ENCODE measurements around the gene SMCO4. TPM values are rescaled to one million over a fixed set of nuclear protein-coding genes. Genes with fewer than 3 reads are reported as not detected.
"Not testable (repeated sequence)": the region's sequence is repeated elsewhere in the genome, so short reads cannot be mapped to it uniquely, and the experiment has no call there.

Gene SMCO4
- total and polyA plus RNA-seq, 2 donors (not counting 1 experiment from before 2014, with no cell fraction given) = 3.6 to 5.1 TPM

DNA sequence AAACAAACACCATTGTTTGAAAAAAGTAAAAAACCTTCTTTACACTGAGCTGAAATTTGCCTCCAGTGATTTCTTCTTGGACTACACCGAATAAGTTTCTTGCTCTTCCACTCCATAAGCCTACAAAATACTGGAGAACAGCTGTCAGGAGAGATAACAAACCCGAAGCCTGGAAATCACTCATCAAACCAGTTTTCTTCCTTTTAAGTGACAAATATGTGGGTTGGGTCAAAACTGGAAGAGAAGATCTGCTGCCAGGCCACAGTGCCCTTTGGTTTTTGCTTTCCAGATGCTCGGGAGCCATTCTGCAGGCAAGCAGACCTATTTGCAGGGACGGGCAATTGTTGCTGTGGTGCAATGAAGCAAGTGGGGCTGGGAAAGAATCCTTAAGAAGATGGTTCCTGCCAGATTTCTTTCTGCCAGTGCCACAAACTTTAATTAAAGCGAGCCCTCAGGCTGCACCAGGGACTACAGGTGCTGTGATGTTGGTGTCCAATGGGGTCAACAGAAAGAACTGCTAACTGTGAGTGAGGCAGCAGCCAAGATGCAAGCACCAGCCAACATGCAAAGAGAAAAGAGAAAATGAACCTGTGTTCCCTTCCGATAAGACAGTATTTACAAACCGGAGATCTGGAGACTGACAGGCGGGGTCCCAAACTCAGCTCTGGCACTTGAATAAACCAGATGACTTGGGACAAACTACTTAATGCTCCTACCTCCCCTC lies 44.8 kb upstream of the SMCO4 start:
- H3K79me2 ChIP-seq (ENCODE audit: control insufficient read depth, insufficient read depth, low read length) = no peaks in the 10 kb centered on the region
- no peak overlapping the region for H2AFZ ChIP-seq (ENCODE audit: insufficient read depth, low read depth, low read length, poor library complexity, severe bottlenecking)
- no peak overlapping the region for H3K9ac ChIP-seq (ENCODE audit: low read length)
- POLR2A ChIA-PET = no interaction called here
- WGBS (ENCODE audit: insufficient coverage) = 87% methylated on average over 3 of the region's 8 CpGs
- no peaks in the 10 kb centered on the region for H3K4me1 Mint-ChIP-seq
- ATAC-seq (ENCODE audit: low read depth) (no peak), DNase-seq (no peak)
- intact Hi-C loops (cut with micrococcal nuclease) = no loop called here
- CTCF ChIA-PET = interaction anchor here (0.6 kb wide), 1 partner anchor 918 kb away, joined by 3 read pairs; no protein-coding TSS in a partner anchor
- no peak overlapping the region for H3K27ac Mint-ChIP-seq
- no peaks in the 10 kb centered on the region for H3K36me3 ChIP-seq (replicated peaks in 1 of 2; ENCODE audit: control extremely low read depth in 1 of 2, control insufficient read depth in 1 of 2, extremely low read depth in 1 of 2, insufficient read depth in 2 of 2, low read length in 1 of 2)
- H3K4me2 ChIP-seq (replicated peaks; ENCODE audit: low read depth, low read length, poor library complexity, severe bottlenecking) = no peak overlapping the region
- no peak overlapping the region for H3K4me3 Mint-ChIP-seq
- H3K27me3 Mint-ChIP-seq = peaks cover 36% of the 10 kb centered on the region
- peaks cover 0 to 6% (median 3%) of the 10 kb centered on the region in 4 experiments for H3K27me3 ChIP-seq (replicated peaks in 1 of 4; ENCODE audit: control extremely low read depth in 1 of 4, control insufficient read depth in 3 of 4, insufficient read depth in 4 of 4, low read length in 3 of 4)
- H3K27ac ChIP-seq (ENCODE audit: low read length in 2 of 2) = no peak overlapping the region
- TF ChIP-seq EZH2 (IDR thresholded peaks at IDR 0.05; ENCODE audit: borderline replicate concordance, insufficient read depth, low read depth, low read length, poor library complexity, severe bottlenecking) = no peak
- TF ChIP-seq, protein P1, sequence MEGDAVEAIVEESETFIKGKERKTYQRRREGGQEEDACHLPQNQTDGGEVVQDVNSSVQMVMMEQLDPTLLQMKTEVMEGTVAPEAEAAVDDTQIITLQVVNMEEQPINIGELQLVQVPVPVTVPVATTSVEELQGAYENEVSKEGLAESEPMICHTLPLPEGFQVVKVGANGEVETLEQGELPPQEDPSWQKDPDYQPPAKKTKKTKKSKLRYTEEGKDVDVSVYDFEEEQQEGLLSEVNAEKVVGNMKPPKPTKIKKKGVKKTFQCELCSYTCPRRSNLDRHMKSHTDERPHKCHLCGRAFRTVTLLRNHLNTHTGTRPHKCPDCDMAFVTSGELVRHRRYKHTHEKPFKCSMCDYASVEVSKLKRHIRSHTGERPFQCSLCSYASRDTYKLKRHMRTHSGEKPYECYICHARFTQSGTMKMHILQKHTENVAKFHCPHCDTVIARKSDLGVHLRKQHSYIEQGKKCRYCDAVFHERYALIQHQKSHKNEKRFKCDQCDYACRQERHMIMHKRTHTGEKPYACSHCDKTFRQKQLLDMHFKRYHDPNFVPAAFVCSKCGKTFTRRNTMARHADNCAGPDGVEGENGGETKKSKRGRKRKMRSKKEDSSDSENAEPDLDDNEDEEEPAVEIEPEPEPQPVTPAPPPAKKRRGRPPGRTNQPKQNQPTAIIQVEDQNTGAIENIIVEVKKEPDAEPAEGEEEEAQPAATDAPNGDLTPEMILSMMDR (IDR thresholded peaks at IDR 0.05) = no peak
- no peak overlapping the region for H3K4me3 ChIP-seq (ENCODE audit: control extremely low read depth in 1 of 5, extremely low read depth in 1 of 5, insufficient read depth in 1 of 5, low read depth in 2 of 5, low read length in 4 of 5)
- no peaks in the 10 kb centered on the region for H4K20me1 ChIP-seq (ENCODE audit: control insufficient read depth, insufficient read depth, low read length, poor library complexity, severe bottlenecking)
- H3K9me3 Mint-ChIP-seq (ENCODE audit: insufficient read depth) = no peaks in the 10 kb centered on the region
- H3K9me3 ChIP-seq (ENCODE audit: control extremely low read depth in 1 of 3, control insufficient read depth in 2 of 3, insufficient read depth in 1 of 3, low read length in 2 of 3) = no peaks in the 10 kb centered on the region
- no peaks in the 10 kb centered on the region for H3K4me1 ChIP-seq (ENCODE audit: control insufficient read depth in 2 of 2, insufficient read depth in 2 of 2, low read length in 2 of 2)

- H3K36me3 ChIP-seq (replicated peaks in 1 of 2; ENCODE audit: control extremely low read depth in 1 of 2, control insufficient read depth in 1 of 2, extremely low read depth in 1 of 2, insufficient read depth in 2 of 2, low read length in 1 of 2); intact Hi-C loops (cut with micrococcal nuclease); H3K27ac Mint-ChIP-seq; H3K9me3 ChIP-seq (ENCODE audit: control extremely low read depth in 1 of 3, control insufficient read depth in 2 of 3, insufficient read depth in 1 of 3, low read length in 2 of 3); H3K4me1 Mint-ChIP-seq; ATAC-seq (ENCODE audit: low read depth); H3K27me3 ChIP-seq (replicated peaks in 1 of 4; ENCODE audit: control extremely low read depth in 1 of 4, control insufficient read depth in 3 of 4, insufficient read depth in 4 of 4, low read length in 3 of 4); POLR2A ChIA-PET; CTCF ChIA-PET; DNase-seq; H3K4me1 ChIP-seq (ENCODE audit: control insufficient read depth in 2 of 2, insufficient read depth in 2 of 2, low read length in 2 of 2); H3K4me2 ChIP-seq (replicated peaks; ENCODE audit: low read depth, low read length, poor library complexity, severe bottlenecking); H3K4me3 Mint-ChIP-seq; H3K27ac ChIP-seq (ENCODE audit: low read length in 2 of 2); H3K9me3 Mint-ChIP-seq (ENCODE audit: insufficient read depth); H3K9ac ChIP-seq (ENCODE audit: low read length); H4K20me1 ChIP-seq (ENCODE audit: control insufficient read depth, insufficient read depth, low read length, poor library complexity, severe bottlenecking); H2AFZ ChIP-seq (ENCODE audit: insufficient read depth, low read depth, low read length, poor library complexity, severe bottlenecking); H3K4me3 ChIP-seq (ENCODE audit: control extremely low read depth in 1 of 5, extremely low read depth in 1 of 5, insufficient read depth in 1 of 5, low read depth in 2 of 5, low read length in 4 of 5); H3K79me2 ChIP-seq (ENCODE audit: control insufficient read depth, insufficient read depth, low read length): not testable (repeated sequence)
- H3K27me3 Mint-ChIP-seq = peaks cover 38% of the 10 kb centered on the region
- WGBS (ENCODE audit: insufficient coverage) = no CpG with 5 or more reads among the region's 1 CpG
These were observed 44.2 kb upstream of the SMCO4 start for GRCh38 chr11:93587425-93587824.
